ENCODE data around the gene ZNF574.

ZNF574 gene

GRCh38 chr19:42130254-42130573, 54.2 kb downstream of the ZNF574 start:
- DNase-seq: no peak

All from NCI-H1048 (cell line).